Stimulated activated CD4-positive, alpha-beta T cell treated with anti-CD3 and anti-CD28 coated beads, Interleukin-1b, Interleukin-23, amount 100 ng/mL, for 4 hours (primary cell): Measurements from ENCODE around the gene ASTN1.

Experiments used
- DNase-seq, 2 donors: peaks; one replicate each; pipeline ENCODE4 v3.0.0-alpha.2; 2020; ENCODE audit warnings: low read depth in 2 of 2

ASTN1 gene

DNA sequence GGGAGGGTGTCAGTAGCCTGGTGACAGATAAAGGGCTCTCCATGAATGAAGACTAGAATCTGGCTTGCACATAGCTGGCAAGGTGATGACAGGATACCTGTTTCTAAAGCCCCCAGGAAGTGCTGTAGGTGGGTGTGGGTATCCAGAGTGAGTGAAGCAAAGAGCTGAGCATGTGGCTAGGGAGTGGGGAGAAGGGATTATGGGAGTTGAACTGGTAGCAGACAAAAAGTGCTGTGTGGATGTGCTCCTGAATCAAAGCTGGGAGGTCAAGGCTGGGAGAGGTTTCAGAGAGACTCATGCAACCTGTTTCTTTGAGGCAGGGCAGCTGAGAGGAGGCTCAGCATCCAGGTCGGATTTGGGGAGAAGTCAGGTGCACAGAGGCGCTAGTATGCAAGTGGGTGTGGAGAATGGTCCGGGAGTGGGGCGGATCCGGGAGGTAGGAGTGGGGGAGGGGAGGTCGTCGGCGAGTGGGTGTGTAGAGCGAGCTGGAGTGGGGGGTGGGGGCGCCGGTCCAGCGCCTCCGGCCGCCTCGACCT lies 600 bp downstream of the ASTN1 start:
- no peak for DNase-seq

- no peak for DNase-seq
Observed at GRCh38 chr1:177162243-177162642, 2.3 kb downstream of the ASTN1 start.

GRCh38 chr1:177146499-177146898 lies 18.0 kb downstream of the ASTN1 start:
- DNase-seq, result no peak

GRCh38 chr1:177145106-177146070 lies 19.1 kb downstream of the ASTN1 start:
- DNase-seq, result no peak

DNA sequence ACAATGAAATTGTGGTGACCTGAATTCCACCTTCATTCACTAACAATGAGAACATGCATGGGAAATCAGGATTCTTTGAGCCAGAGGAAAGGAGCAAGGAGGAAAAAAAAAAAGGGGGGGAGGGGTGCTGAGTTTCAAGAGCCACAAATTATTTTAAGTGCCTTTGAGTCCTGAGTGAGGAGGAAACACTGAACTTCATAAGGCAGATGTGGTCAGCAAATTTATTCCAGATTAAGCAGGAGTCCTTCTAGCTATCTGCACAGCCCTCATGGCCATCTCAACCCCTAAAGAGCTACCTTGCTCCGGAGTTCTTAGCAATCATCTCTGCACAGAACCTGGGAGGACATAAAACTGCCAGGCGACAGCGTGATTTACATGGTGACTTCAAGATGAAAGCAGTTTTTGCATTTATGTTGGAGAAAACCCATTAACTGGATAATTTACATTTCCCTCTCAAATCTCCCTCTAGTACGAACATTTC lies 21.7 kb downstream of the ASTN1 start:
- DNase-seq, result no peak

DNA sequence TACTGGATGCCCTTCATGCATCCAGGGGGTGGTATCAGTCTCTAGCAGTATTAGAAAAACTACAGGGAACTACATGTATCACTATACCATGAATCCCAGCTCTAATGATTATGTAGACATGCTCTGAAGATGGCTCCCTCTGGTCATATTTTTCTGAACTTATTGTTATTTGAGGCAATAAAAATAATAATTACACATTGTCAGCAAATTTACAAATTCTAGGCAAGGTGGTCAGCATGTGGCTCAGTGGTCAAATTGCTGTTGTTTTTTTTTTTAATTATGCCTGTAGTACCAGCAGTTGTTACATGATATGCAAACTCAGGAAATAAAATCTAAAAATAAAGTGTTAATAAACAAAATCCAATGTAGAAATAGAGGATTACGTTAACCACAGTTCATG lies 22.5 kb downstream of the ASTN1 start:
- DNase-seq, result no peak

DNA sequence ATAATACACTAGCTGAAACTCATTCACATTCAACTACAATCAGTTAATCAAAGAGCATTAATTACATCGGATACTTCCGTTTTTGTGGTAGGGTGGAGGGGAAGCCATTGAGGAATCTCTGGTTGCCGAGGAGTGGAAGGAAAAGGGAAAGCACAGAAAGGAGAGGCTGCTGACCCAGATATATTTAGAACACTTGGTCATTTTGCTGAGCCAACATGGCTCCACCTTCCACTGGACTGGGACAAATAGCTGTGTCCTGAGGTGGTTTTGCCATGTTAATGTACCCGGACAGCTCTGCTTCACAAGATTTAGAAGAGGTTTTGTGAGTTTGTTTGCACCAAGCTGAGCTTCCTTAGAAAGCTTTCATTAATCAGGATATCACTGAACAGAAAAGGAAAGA lies 26.2 kb downstream of the ASTN1 start:
- no peak for DNase-seq

GRCh38 chr1:177137814-177138213 lies 26.7 kb downstream of the ASTN1 start:
- no peak for DNase-seq

DNA sequence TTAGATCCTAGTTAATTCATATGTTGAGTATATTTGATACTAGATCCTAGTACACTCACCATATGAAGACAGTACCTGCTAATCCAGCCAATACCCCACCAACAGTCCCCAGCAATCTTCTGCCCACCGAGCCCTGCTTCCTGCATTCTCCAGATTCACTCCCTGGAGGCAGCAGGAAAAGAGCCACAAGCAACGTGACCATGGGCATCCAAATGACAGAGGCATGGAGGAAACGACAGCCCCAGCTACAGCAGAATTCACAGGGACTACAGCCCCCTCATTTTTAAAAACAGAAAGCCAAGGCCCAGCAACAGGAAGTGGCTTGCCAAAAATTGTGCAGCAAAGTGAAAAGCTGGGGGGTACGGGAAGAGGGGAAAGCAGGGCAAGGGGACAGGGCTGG lies 29.3 kb downstream of the ASTN1 start:
- no peak for DNase-seq

GRCh38 chr1:177133977-177134538 lies 30.5 kb downstream of the ASTN1 start:
- DNase-seq, result no peak

DNA sequence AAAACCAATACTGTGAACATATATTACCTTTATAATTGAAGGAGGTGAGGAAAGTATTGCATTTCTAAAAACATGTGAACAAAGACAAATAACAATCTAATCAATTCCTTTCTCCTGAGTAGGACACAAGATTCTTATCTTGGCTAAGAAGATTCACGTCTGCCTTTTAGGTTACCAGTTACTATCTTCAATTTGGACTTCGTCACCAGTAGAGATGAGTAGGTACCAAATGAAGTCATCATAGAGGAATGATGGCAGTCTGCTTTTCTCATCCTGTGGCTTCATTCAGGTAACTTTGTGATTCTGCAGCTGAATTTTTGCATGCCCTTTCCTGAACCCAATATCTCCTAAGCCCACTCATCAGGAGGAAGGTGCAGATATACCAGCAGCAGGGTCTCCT lies 32.4 kb downstream of the ASTN1 start:
- DNase-seq, result no peak

GRCh38 chr1:177131723-177132122 lies 32.8 kb downstream of the ASTN1 start:
- DNase-seq, result no peak

- no peak for DNase-seq
Observed at GRCh38 chr1:177130451-177130945, 34.0 kb downstream of the ASTN1 start.

GRCh38 chr1:177128665-177129281 lies 35.7 kb downstream of the ASTN1 start:
- DNase-seq, result no peak

DNA sequence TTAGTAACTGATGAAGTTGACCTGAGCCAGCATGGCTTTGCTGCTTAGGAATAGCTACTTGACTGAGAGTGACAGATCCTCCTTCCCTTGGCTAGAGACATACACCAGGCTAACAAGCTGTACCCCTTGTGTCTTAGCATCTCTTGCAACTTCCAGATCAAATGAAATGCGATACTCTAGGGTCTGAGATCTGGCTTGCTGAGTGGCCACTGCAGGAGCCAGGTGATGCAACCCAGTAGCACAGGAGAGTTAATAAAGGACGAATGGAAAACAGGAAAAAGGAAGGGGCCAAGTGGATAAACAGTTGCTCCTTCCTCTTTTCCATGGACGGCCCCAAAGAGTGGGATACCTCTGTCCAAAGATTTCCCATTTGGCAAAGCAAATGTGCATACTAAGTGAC lies 38.2 kb downstream of the ASTN1 start:
- no peak for DNase-seq

GRCh38 chr1:177124577-177125278 lies 39.8 kb downstream of the ASTN1 start:
- DNase-seq, result no peak

GRCh38 chr1:177122461-177123251 lies 41.9 kb downstream of the ASTN1 start:
- DNase-seq, result no peak

DNA sequence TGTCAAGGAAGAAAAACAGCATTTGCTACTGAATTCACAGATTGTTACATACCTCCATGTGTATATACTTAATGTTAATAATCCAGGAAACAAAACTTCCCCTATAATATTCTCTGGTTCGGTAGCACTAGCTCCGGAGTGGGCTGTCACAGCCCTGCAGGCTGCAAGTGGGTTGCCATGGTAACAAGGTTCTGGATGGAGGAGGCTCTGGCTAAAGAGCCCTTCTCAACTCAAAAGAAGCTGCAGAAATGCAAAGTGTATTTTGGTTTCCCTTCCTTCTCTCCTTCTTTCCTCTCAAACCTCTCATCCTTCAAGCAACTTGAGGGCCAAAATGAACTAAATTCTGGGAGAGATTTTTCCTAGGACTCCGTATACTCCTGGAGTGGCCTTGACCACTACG lies 45.2 kb downstream of the ASTN1 start:
- no peak for DNase-seq

DNA sequence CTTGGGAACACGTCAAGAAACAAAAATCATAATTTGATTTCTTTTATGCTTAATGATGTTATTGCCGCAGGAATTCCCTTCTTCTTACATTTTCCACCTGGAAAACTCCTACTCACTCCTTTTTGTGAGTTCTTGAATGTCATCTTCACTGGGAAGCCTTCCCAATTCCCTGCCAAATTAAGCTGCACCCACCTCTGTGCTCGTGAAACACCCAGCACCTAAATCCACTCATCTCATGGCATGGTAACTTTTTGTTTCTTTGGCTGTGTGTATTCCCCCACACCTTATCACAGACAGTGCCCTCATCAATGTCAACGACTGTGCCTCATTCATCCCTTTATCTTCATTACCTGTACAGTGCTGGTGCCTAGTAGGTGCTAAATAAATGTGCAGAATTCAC lies 45.6 kb downstream of the ASTN1 start:
- DNase-seq, result no peak

DNA sequence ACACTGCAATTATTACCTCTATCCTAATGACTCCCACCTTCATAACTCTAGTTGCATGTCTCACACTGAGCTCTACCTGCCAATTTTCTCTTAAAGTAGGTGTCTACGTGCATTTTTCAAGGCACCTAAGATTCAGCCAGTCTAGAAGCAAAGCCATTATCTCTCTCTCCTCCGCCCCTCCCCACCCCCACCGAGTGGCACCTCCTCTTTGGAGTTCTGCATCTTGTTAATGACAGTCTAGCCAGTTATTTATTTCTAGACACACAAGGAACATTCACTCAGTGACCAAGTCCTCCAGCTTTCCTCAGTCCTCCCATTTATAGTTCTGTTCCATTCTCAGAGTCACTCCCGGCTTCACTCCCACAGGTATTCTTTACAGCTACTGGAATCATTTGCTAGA lies 47.6 kb downstream of the ASTN1 start:
- DNase-seq, result no peak
